ENCODE measurements around the gene FAM151B.

FAM151B gene

DNA sequence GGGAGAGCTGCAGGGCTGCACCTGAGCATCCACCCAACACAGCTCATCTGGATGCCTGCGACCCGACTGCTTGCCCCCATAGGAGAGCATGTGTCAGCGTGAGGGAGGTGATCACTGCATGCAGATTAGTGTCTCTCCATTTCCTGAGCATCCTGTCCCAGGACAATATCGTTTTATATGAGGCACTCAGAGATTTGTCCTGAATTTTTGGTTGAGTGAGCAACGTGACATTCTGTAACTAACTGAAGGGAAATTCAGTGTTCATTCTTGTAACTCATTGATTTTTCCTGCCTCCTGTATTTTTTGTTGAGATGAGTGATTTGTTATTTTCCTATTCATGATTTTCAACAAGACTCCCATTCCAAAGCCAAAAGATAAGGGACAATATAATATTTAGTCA lies 102.9 kb downstream of the FAM151B start:
- no peak for DNase-seq (ENCODE audit: low spot score)

DNA sequence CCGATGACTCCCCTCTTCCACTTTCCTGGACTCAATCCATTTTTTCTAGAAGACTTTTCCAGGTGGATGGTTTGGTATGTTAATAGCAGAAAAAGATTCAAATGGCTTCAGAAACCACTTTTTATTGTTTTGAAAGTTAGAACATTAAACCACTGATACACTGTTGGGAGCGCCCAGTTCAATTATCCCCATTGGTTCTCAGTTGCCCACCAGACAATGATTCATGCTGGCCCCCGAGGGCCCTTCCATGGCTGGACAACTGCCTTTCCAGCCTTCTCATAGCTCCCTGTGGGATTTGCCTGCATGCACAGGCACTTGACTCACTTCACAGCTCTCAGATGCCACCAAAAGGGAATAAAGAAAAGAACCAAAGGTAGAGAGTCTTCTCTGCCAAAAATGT lies 103.5 kb downstream of the FAM151B start:
- DNase-seq (ENCODE audit: low spot score), result no peak

DNA sequence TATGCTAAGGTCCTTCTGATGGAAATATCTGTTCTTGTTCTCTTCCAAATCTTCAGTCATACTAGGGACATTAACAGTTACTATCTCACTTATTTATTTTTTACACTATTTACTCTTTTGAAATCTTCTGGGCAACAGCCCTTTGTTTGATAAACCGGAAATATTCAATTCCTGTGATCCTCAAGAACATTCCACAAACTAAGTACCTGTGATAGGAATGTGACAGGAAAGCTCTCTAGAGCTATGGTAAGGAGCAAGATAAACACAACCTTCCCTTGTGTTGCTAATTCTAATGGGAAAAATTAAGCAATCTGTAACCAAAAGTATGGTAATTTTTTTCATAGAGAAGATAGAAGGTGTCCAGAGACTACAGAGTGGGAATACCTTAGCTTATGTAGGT lies 104.2 kb downstream of the FAM151B start:
- DNase-seq (ENCODE audit: low spot score), result no peak
